Suprapubic skin (tissue), 4 donors: ENCODE data around the gene MTX3. TPM values are rescaled to one million over a fixed set of nuclear protein-coding genes. Genes with fewer than 3 reads are reported as not detected.

ENCODE experiments used
- DNase-seq, 2 donors: peaks; one replicate each; pipeline ENCODE4 v3.0.0-alpha.2; 2019; ENCODE audit warnings: low spot score in 2 of 2
- H3K27ac ChIP-seq: fragments of 200-600 bp; sonication (generic); one replicate; pipeline ENCODE4 v1.5.1; 2019
- H3K27me3 ChIP-seq: fragments of 200-600 bp; sonication (generic); one replicate; pipeline ENCODE4 v1.5.1; 2019
- H3K36me3 ChIP-seq: fragments of 200-600 bp; sonication (generic); one replicate; pipeline ENCODE4 v1.5.1; 2019
- H3K4me1 ChIP-seq: fragments of 200-600 bp; sonication (generic); one replicate; pipeline ENCODE4 v1.5.1; 2019
- H3K4me3 ChIP-seq: fragments of 200-600 bp; sonication (generic); one replicate; pipeline ENCODE4 v1.5.1; 2019; ENCODE audit warnings: mild to moderate bottlenecking
- H3K9me3 ChIP-seq: fragments of 200-600 bp; sonication (generic); one replicate; pipeline ENCODE4 v1.5.1; 2019
- CTCF ChIP-seq, 2 donors: fragments of 200-600 bp in 1 of 2; fragments of 450-650 bp in 1 of 2; sonication (generic) in 1 of 2; IDR thresholded peaks; one replicate each; pipeline ENCODE4 v1.5.1; 2016 to 2019; ENCODE audit warnings: antibody characterized with exemption in 2 of 2, mild to moderate bottlenecking in 1 of 2, moderate library complexity in 1 of 2
- EP300 ChIP-seq: sonication (generic); formaldehyde crosslinking; IDR thresholded peaks from one replicate; pipeline ENCODE4 v1.6.1; 2017; ENCODE audit warnings: antibody characterized with exemption
- POLR2A ChIP-seq, 2 donors: fragments of 450-650 bp; IDR thresholded peaks; one replicate each; pipeline ENCODE4 v1.6.1; 2017; ENCODE audit warnings: antibody characterized with exemption in 2 of 2, mild to moderate bottlenecking in 2 of 2, moderate library complexity in 2 of 2
- POLR2AphosphoS5 ChIP-seq, 3 donors: sonication (generic); formaldehyde crosslinking; IDR thresholded peaks; one replicate each; pipeline ENCODE4 v1.6.1; 2017; ENCODE audit warnings: antibody characterized with exemption in 3 of 3
- WGBS: methylation state at CpG from one replicate; pipeline ENCODE4 v1.1.5; 2018; 5-methylcytosine and 5-hydroxymethylcytosine counted together
- total RNA-seq, 4 donors: library from RNA; depleted of rRNA; stranded (reverse); fragments of >200 nt; gene quantifications; one replicate each; pipeline ENCODE4 v1.1.0, GENCODE V29; 2016

The MTX3 gene
- total RNA-seq, 4 donors from 2014 or later, result 11.4 to 14.8 (median 12.6) TPM

- WGBS, result 74% methylated on average over 10 of the region's 10 CpGs
- no peaks in the 10 kb centered on the region for H3K9me3 ChIP-seq
- DNase-seq, result no peak
- H3K27ac ChIP-seq, result no peak overlapping the region
- peaks cover 3% of the 10 kb centered on the region for H3K27me3 ChIP-seq
- no peak overlapping the region for H3K4me3 ChIP-seq
- H3K36me3 ChIP-seq, result no peaks in the 10 kb centered on the region
- TF ChIP-seq CTCF (IDR thresholded peaks at IDR 0.05) (no peak), POLR2AphosphoS5 (IDR thresholded peaks at IDR 0.05) (no peak), POLR2A (IDR thresholded peaks at IDR 0.05) (no peak), EP300 (no peak)
- H3K4me1 ChIP-seq, result no peaks in the 10 kb centered on the region
These were observed 27.6 kb downstream of the MTX3 start for GRCh38 chr5:79963261-79964061.

- Histone ChIP-seq H3K4me1 (no peaks in the 10 kb centered on the region), H3K27me3 (peaks cover 3% of the 10 kb centered on the region), H3K36me3 (no peaks in the 10 kb centered on the region), H3K27ac (no peak overlapping the region), H3K9me3 (no peaks in the 10 kb centered on the region), H3K4me3 (no peak overlapping the region)
- TF ChIP-seq POLR2A (IDR thresholded peaks at IDR 0.05) (no peak), POLR2AphosphoS5 (IDR thresholded peaks at IDR 0.05) (no peak), CTCF (IDR thresholded peaks at IDR 0.05) (no peak), EP300 (no peak)
- no peak for DNase-seq
- WGBS, result 80% methylated on average over 11 of the region's 11 CpGs
These were observed 28.4 kb downstream of the MTX3 start for GRCh38 chr5:79962575-79963222.

- no peaks in the 10 kb centered on the region for H3K4me1 ChIP-seq
- 77% methylated on average over 9 of the region's 9 CpGs for WGBS
- H3K36me3 ChIP-seq, result no peaks in the 10 kb centered on the region
- H3K27ac ChIP-seq, result no peak overlapping the region
- no peak for DNase-seq
- no peaks in the 10 kb centered on the region for H3K9me3 ChIP-seq
- no peaks in the 10 kb centered on the region for H3K27me3 ChIP-seq
- H3K4me3 ChIP-seq, result no peak overlapping the region
- TF ChIP-seq POLR2AphosphoS5 (IDR thresholded peaks at IDR 0.05) (no peak), POLR2A (IDR thresholded peaks at IDR 0.05) (no peak), CTCF (IDR thresholded peaks at IDR 0.05) (no peak), EP300 (no peak)
These were observed 29.1 kb downstream of the MTX3 start for GRCh38 chr5:79961716-79962574.

GRCh38 chr5:79959407-79959806, 31.7 kb downstream of the MTX3 start:
- no peaks in the 10 kb centered on the region for H3K9me3 ChIP-seq
- TF ChIP-seq POLR2AphosphoS5 (IDR thresholded peaks at IDR 0.05), result no peak
- TF ChIP-seq EP300, result no peak
- no peak for TF ChIP-seq CTCF (IDR thresholded peaks at IDR 0.05)
- TF ChIP-seq POLR2A (IDR thresholded peaks at IDR 0.05), result no peak
- H3K36me3 ChIP-seq, result no peaks in the 10 kb centered on the region
- no peak overlapping the region for H3K4me3 ChIP-seq
- no peak overlapping the region for H3K27ac ChIP-seq
- DNase-seq, result no peak
- 84% methylated on average over 8 of the region's 8 CpGs for WGBS
- no peaks in the 10 kb centered on the region for H3K4me1 ChIP-seq
- H3K27me3 ChIP-seq, result no peaks in the 10 kb centered on the region
